HFFc6 (cell line): ENCODE measurements around the gene RPL35. TPM values are rescaled to one million over a fixed set of nuclear protein-coding genes. Genes with fewer than 3 reads are reported as not detected.

Experiments
- DNase-seq: peaks from one replicate; pipeline ENCODE4 v3.0.0-alpha.2; 2018
- H3K27ac Mint-ChIP-seq: 2 replicates; pipeline ENCODE4 v1.8.0; 2020; ENCODE audit warnings: mild to moderate bottlenecking, mixed read lengths
- H3K27me3 Mint-ChIP-seq: 2 replicates; pipeline ENCODE4 v1.8.0; 2021; ENCODE audit warnings: mild to moderate bottlenecking, moderate library complexity, mixed read lengths; ENCODE audit not compliant: insufficient read depth
- H3K36me3 Mint-ChIP-seq: 2 replicates; pipeline ENCODE4 v1.8.0; 2021; ENCODE audit warnings: low read depth, mixed read lengths
- H3K4me1 Mint-ChIP-seq: 2 replicates; pipeline ENCODE4 v1.8.0; 2020; ENCODE audit warnings: low read depth, mixed read lengths
- H3K4me3 Mint-ChIP-seq: 2 replicates; pipeline ENCODE4 v1.8.0; 2020; ENCODE audit warnings: mild to moderate bottlenecking, moderate library complexity, mixed read lengths
- H3K9me3 Mint-ChIP-seq: 2 replicates; pipeline ENCODE4 v1.8.0; 2020; ENCODE audit warnings: mild to moderate bottlenecking, mixed read lengths
- total RNA-seq, 6 experiments: library from RNA; stranded (reverse); fragmentation: NEBNext Ultra II Directional; extraction: Animal tissue kit (Norgen Biotek cat#: 25700); gene quantifications; 2 replicates in 1 of 6; 3 replicates in 5 of 6; pipeline ENCODE4 v1.2.3, GENCODE V29; 2021
- TF ChIP-seq, protein P1 (sequence below): fragments of 200-600 bp; sonication (generic); IDR thresholded peaks from 2 replicates; pipeline ENCODE4 v1.5.0; 2021; ENCODE audit warnings: antibody characterized with exemption, mild to moderate bottlenecking

The RPL35 gene
- total RNA-seq, 6 experiments from 2014 or later = 1,470 to 1,706 (median 1,550) TPM

DNA sequence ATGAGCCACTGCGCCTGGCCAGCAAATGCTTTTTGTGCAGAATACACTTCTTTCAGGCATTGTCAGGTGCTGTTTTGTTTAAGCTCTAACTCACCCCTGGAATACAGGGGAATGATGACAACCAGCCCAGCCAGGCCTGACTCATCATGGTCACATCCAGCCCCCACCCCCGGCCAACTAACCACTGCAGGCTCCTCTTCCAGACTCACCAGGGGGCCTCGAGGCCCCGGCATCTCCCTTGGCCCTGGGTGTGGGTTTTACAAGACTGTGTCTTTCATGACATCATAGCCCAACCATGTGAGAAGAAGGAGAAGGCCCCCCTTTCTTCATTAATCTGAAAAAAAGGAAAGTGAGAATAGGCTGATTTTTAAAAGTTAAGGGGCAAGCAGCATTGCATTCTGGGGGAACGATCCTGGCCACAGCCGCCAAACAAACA, 49.3 kb downstream of the RPL35 start:
- H3K4me3 Mint-ChIP-seq = peak overlapping the region; percentile 27
- H3K27me3 Mint-ChIP-seq = peaks cover 6% of the 10 kb centered on the region
- H3K9me3 Mint-ChIP-seq = no peaks in the 10 kb centered on the region
- H3K4me1 Mint-ChIP-seq = peaks cover 45% of the 10 kb centered on the region
- TF ChIP-seq, protein P1, sequence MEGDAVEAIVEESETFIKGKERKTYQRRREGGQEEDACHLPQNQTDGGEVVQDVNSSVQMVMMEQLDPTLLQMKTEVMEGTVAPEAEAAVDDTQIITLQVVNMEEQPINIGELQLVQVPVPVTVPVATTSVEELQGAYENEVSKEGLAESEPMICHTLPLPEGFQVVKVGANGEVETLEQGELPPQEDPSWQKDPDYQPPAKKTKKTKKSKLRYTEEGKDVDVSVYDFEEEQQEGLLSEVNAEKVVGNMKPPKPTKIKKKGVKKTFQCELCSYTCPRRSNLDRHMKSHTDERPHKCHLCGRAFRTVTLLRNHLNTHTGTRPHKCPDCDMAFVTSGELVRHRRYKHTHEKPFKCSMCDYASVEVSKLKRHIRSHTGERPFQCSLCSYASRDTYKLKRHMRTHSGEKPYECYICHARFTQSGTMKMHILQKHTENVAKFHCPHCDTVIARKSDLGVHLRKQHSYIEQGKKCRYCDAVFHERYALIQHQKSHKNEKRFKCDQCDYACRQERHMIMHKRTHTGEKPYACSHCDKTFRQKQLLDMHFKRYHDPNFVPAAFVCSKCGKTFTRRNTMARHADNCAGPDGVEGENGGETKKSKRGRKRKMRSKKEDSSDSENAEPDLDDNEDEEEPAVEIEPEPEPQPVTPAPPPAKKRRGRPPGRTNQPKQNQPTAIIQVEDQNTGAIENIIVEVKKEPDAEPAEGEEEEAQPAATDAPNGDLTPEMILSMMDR = no peak
- no peaks in the 10 kb centered on the region for H3K36me3 Mint-ChIP-seq
- peak overlapping the region; percentile 92 for H3K27ac Mint-ChIP-seq
- DNase-seq = peak; percentile 89

DNA sequence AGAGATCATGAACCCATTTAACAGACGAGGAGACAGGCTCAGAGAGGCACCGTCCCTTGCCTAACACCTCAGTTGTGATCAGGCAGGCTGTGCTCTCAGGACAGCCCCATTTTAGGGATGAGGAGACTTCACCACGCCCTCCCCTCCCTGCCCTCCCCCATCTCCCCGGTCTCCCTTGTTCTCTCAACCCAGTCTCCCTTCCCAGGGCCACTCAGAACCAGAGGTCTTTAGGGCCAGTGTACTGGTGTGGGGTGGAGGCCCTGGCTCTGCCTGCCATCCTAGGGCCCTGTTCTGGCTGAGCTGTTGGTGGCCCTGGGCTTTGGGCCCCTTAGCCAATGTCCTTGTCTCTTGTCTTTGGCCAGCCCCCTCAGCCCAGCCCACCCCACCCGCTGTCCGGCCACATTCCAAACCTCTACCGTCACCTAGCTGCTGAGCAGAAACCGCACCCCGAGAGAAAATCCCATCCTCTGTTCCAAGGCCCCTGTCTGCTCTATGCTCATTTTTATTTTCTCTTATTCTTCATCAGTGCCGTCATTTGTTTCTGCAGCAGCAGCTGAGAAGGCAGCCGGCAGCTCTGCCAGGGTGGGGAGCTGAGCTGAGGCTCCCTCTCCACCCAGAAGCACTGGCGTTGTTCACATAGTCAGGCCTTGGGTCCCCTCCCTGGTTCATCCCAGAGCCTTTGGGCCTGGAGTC, 50.9 kb downstream of the RPL35 start:
- H3K27ac Mint-ChIP-seq = peak overlapping the region; percentile 92
- peak overlapping the region; percentile 61 for H3K4me3 Mint-ChIP-seq
- no peaks in the 10 kb centered on the region for H3K36me3 Mint-ChIP-seq
- peaks cover 6% of the 10 kb centered on the region for H3K27me3 Mint-ChIP-seq
- peaks cover 39% of the 10 kb centered on the region for H3K4me1 Mint-ChIP-seq
- H3K9me3 Mint-ChIP-seq = no peaks in the 10 kb centered on the region
- TF ChIP-seq, protein P1 = no peak
- peak; percentile 63 for DNase-seq

DNA sequence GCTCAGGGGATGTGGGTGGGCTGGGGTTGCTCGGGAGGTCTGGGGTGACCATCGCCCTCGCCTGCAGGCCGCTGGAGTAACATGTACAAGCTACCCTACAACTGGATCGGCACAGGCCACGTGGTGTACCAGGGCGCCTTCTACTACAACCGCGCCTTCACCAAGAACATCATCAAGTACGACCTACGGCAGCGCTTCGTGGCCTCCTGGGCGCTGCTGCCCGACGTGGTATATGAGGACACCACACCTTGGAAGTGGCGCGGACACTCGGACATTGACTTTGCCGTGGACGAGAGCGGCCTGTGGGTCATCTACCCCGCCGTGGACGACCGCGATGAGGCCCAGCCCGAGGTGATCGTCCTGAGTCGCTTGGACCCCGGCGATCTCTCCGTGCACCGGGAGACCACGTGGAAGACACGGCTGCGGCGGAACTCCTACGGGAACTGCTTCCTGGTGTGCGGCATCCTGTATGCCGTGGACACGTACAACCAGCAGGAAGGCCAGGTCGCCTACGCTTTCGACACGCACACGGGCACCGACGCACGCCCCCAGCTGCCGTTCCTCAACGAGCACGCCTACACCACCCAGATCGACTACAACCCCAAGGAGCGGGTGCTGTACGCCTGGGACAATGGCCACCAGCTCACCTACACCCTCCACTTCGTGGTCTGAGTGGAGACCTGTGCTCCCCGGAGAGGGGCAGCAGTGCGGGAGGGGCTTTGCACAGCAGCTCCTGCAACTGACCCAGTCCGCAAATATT, 51.8 kb downstream of the RPL35 start:
- Mint-ChIP-seq H3K27me3 (peaks cover 7% of the 10 kb centered on the region), H3K27ac (peak overlapping the region; percentile 24; the same call in 1 of the 2 replicates)
- no peak for DNase-seq

DNA sequence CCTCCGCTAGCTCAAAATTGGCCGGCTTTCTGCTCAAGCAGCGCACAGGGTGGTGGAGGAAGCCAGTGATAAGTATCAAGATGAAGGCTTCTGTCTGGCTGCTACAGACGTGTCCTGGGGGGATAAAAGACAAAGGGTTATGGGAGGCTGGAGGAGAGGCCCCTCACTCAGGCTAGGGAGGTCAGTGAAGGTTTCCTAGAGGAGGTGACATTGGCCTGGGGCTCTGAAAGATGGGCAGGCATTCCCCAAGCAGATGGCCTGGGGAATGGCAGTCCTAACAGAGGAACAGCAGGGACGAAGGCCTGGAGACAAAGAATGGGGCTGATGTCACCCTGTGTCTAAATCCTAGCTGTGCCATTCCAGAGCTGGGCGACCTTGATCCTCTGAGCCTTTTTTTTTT, 52.5 kb downstream of the RPL35 start:
- H3K36me3 Mint-ChIP-seq = no peaks in the 10 kb centered on the region
- no peak for DNase-seq
- TF ChIP-seq, protein P1 = no peak
- H3K27me3 Mint-ChIP-seq = peaks cover 7% of the 10 kb centered on the region
- H3K4me3 Mint-ChIP-seq = no peak overlapping the region
- no peaks in the 10 kb centered on the region for H3K9me3 Mint-ChIP-seq
- peaks cover 39% of the 10 kb centered on the region for H3K4me1 Mint-ChIP-seq
- no peak overlapping the region for H3K27ac Mint-ChIP-seq

More for the DNA sequence above, 51.8 kb downstream of the RPL35 start:
- H3K4me3 Mint-ChIP-seq = no peak overlapping the region
- H3K36me3 Mint-ChIP-seq = no peaks in the 10 kb centered on the region
- H3K9me3 Mint-ChIP-seq = no peaks in the 10 kb centered on the region
- TF ChIP-seq, protein P1 = no peak
- peaks cover 39% of the 10 kb centered on the region for H3K4me1 Mint-ChIP-seq

DNA sequence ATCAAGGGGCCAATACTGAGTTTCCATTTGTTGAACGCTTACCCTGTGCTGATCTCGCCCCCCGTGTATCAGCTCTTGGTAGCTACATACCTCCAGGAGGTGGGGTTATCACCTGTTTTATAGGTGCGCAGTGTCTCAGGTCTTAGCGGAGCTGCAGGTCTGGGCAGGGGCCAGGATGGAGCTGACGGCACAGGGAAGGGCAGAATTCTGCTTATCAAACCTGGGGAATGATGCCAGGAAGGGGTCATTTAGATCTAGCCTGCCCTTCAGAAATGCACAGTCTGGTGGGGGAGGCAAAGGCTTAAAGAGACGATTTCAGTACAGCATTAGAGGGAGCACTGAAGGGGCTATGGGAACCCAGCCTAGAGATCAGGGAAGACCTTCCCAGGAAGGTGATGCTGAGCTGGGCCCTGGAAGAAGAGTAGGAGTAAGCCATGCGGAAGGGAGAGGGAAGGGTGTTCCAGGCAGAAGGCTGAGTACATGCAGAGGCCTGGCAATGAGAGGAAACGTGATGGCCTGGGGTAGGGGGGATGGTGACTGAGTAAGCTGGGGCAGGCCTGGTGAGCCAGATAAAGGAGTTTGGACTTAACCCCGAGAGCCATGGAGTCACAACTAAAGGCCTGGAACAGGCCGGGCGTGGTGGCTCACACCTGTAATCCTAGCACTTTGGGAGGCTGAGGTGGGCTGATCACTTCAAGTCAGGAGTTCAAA, 53.4 kb downstream of the RPL35 start:
- TF ChIP-seq, protein P1 = no peak
- H3K9me3 Mint-ChIP-seq = no peaks in the 10 kb centered on the region
- no peak overlapping the region for H3K4me3 Mint-ChIP-seq
- H3K27me3 Mint-ChIP-seq = peaks cover 1% of the 10 kb centered on the region; the same call in 1 of the 2 replicates
- H3K27ac Mint-ChIP-seq = no peak overlapping the region
- DNase-seq = no peak
- H3K36me3 Mint-ChIP-seq = no peaks in the 10 kb centered on the region
- peaks cover 32% of the 10 kb centered on the region for H3K4me1 Mint-ChIP-seq

Other genes with a start within 250 kb of the RPL35 start
- under 1 TPM; 0.05 to 0.26 (median 0.13) TPM for gene NR6A1, start 90.6 kb downstream of the RPL35 start, total RNA-seq
- under 1 TPM; 0.30 to 0.88 (median 0.36) TPM for gene OLFML2A, start 84.8 kb downstream of the RPL35 start, total RNA-seq
- gene WDR38, start 8.5 kb downstream of the RPL35 start, total RNA-seq = not detected
- gene ARPC5L, start 173 bp upstream of the RPL35 start, total RNA-seq = 10 to 100 TPM; 39.0 to 55.9 (median 44.7) TPM
- 10 to 100 TPM; 17.4 to 23.2 (median 20.2) TPM for gene GOLGA1, start 79.1 kb upstream of the RPL35 start, total RNA-seq